GM21786 (cell line): ENCODE data around the gene RMRP.
A peak's percentile ranks its signal among the peaks of the same experiment; 100 is the strongest.
"Not testable (repeated sequence)": the region's sequence is repeated elsewhere in the genome, so short reads cannot be mapped to it uniquely, and the experiment has no call there.

ENCODE experiments used
- ATAC-seq: cut with Tn5 transposase; IDR thresholded peaks from one replicate; pipeline ENCODE4 v1.9.1; 2021; ENCODE audit not compliant: unreplicated experiment

Gene RMRP

GRCh38 chr9:35646153-35646532 is 11.7 kb downstream of the RMRP start:
- ATAC-seq = no peak

GRCh38 chr9:35645736-35646135 is 12.1 kb downstream of the RMRP start:
- not testable (repeated sequence) for ATAC-seq

- ATAC-seq = no peak
These were observed 14.8 kb downstream of the RMRP start for GRCh38 chr9:35643046-35643445.

GRCh38 chr9:35641478-35641877 is 16.3 kb downstream of the RMRP start:
- ATAC-seq = not testable (repeated sequence)

GRCh38 chr9:35640431-35640830 is 17.4 kb downstream of the RMRP start:
- not testable (repeated sequence) for ATAC-seq

GRCh38 chr9:35639631-35640030 is 18.2 kb downstream of the RMRP start:
- ATAC-seq = no peak

GRCh38 chr9:35639225-35639624 is 18.6 kb downstream of the RMRP start:
- not testable (repeated sequence) for ATAC-seq

- ATAC-seq = not testable (repeated sequence)
These were observed 19.1 kb downstream of the RMRP start for GRCh38 chr9:35638751-35639150.

- ATAC-seq = not testable (repeated sequence)
These were observed 20.3 kb downstream of the RMRP start for GRCh38 chr9:35637427-35637955.

- not testable (repeated sequence) for ATAC-seq
These were observed 21.0 kb downstream of the RMRP start for GRCh38 chr9:35636877-35637246.

- no peak for ATAC-seq
These were observed 21.5 kb downstream of the RMRP start for GRCh38 chr9:35636135-35636876.

GRCh38 chr9:35635730-35636129 is 22.1 kb downstream of the RMRP start:
- no peak for ATAC-seq

GRCh38 chr9:35629597-35629996 is 28.2 kb downstream of the RMRP start:
- no peak for ATAC-seq

GRCh38 chr9:35628389-35628991 is 29.3 kb downstream of the RMRP start:
- ATAC-seq = no peak

GRCh38 chr9:35627575-35627974 is 30.2 kb downstream of the RMRP start:
- ATAC-seq = no peak

- peak; percentile 50 for ATAC-seq
These were observed 38.0 kb downstream of the RMRP start for GRCh38 chr9:35619800-35620158.

- ATAC-seq = peak; percentile 49
These were observed 38.7 kb downstream of the RMRP start for GRCh38 chr9:35618854-35619799.

- peak; percentile 30 for ATAC-seq
These were observed 39.5 kb downstream of the RMRP start, which contains the start of gene CD72 for GRCh38 chr9:35618325-35618727. TSS of gene CD72 (minus strand) at chr9:35618413. CDS start at chr9:35618303, 110 bp downstream.

- ATAC-seq = no peak
These were observed 40.3 kb downstream of the RMRP start for GRCh38 chr9:35617548-35617947.

- no peak for ATAC-seq
These were observed 40.9 kb downstream of the RMRP start for GRCh38 chr9:35616681-35617459.
